Urinary bladder (tissue), 4 donors: Measurements from ENCODE around the gene WDR4. TPM values are rescaled to one million over a fixed set of nuclear protein-coding genes. Genes with fewer than 3 reads are reported as not detected.
"Not testable (repeated sequence)": the region's sequence is repeated elsewhere in the genome, so short reads cannot be mapped to it uniquely, and the experiment has no call there.

Experiments
- DNase-seq: peaks from one replicate; pipeline ENCODE4 v3.0.0-alpha.2; 2015; ENCODE audit errors: extremely low spot score
- H3K27ac ChIP-seq: one replicate; pipeline ENCODE4 v1.5.1; 2013; ENCODE audit warnings: low read depth, mild to moderate bottlenecking, moderate library complexity
- H3K36me3 ChIP-seq: one replicate; pipeline ENCODE4 v1.6.1; 2013; ENCODE audit warnings: mild to moderate bottlenecking, moderate library complexity; ENCODE audit not compliant: insufficient read depth
- H3K4me1 ChIP-seq: one replicate; pipeline ENCODE4 v1.6.1; 2013; ENCODE audit warnings: mild to moderate bottlenecking, moderate library complexity; ENCODE audit not compliant: insufficient read depth
- H3K4me3 ChIP-seq: one replicate; pipeline ENCODE4 v1.5.1; 2013; ENCODE audit warnings: low read depth, low read length
- WGBS: extraction: QIAGEN DNeasy Blood & Tissue Kit; methylation state at CpG from one replicate; pipeline ENCODE4 v1.1.7; 2013; 5-methylcytosine and 5-hydroxymethylcytosine counted together
- polyA plus RNA-seq: library from polyadenylated mRNA; stranded (reverse); fragments of 200-250 nt; gene quantifications from one replicate; pipeline ENCODE4 v1.2.3, GENCODE V29; 2013
- total RNA-seq: library from RNA; depleted of rRNA; stranded (reverse); fragments of >200 nt; gene quantifications from one replicate; pipeline ENCODE4 v1.2.3, GENCODE V29; 2014
- donor health status: healthy with polysubstance abuse.
- donor health status: healthy.

The WDR4 gene
- total and polyA plus RNA-seq, 2 donors, result 5.3 to 10.7 TPM

GRCh38 chr21:42846221-42846620, 33.1 kb downstream of the WDR4 start:
- no peak for DNase-seq
- WGBS, result 93% methylated on average over 10 of the region's 10 CpGs
- H3K36me3 ChIP-seq, result peaks cover 3% of the 10 kb centered on the region

GRCh38 chr21:42845296-42845965, 33.9 kb downstream of the WDR4 start:
- H3K27ac ChIP-seq, result no peak overlapping the region

More at GRCh38 chr21:42846221-42846620, 33.1 kb downstream of the WDR4 start:
- H3K27ac ChIP-seq, result no peak overlapping the region
- no peaks in the 10 kb centered on the region for H3K4me1 ChIP-seq
- no peak overlapping the region for H3K4me3 ChIP-seq

GRCh38 chr21:42844411-42845113, 34.8 kb downstream of the WDR4 start:
- Histone ChIP-seq H3K36me3 (peaks cover 3% of the 10 kb centered on the region), H3K4me1 (no peaks in the 10 kb centered on the region), H3K27ac (no peak overlapping the region), H3K4me3 (no peak overlapping the region)
- 87% methylated on average over 22 of the region's 22 CpGs for WGBS
- no peak for DNase-seq

More at GRCh38 chr21:42845296-42845965, 33.9 kb downstream of the WDR4 start:
- DNase-seq, result no peak
- no peak overlapping the region for H3K4me3 ChIP-seq
- WGBS, result 85% methylated on average over 21 of the region's 21 CpGs
- H3K4me1 ChIP-seq, result no peaks in the 10 kb centered on the region
- peaks cover 3% of the 10 kb centered on the region for H3K36me3 ChIP-seq

GRCh38 chr21:42843056-42843455, 36.3 kb downstream of the WDR4 start:
- DNase-seq, result no peak
- H3K4me1 ChIP-seq, result no peaks in the 10 kb centered on the region
- peaks cover 3% of the 10 kb centered on the region for H3K36me3 ChIP-seq
- WGBS, result 96% methylated on average over 14 of the region's 14 CpGs
- H3K27ac ChIP-seq, result no peak overlapping the region
- no peak overlapping the region for H3K4me3 ChIP-seq

- H3K4me1 ChIP-seq, H3K36me3 ChIP-seq, DNase-seq, H3K27ac ChIP-seq, H3K4me3 ChIP-seq: not testable (repeated sequence)
- 93% methylated on average over 16 of the region's 22 CpGs for WGBS
Observed at GRCh38 chr21:42841916-42842655, 37.3 kb downstream of the WDR4 start.

- H3K27ac ChIP-seq, result no peak overlapping the region
- no peak overlapping the region for H3K4me3 ChIP-seq
- DNase-seq, result no peak
- WGBS, result 88% methylated on average over 21 of the region's 21 CpGs
- H3K36me3 ChIP-seq, result peaks cover 3% of the 10 kb centered on the region
- H3K4me1 ChIP-seq, result no peaks in the 10 kb centered on the region
Observed at GRCh38 chr21:42841156-42841915, 38.0 kb downstream of the WDR4 start.

GRCh38 chr21:42840411-42841155, 38.8 kb downstream of the WDR4 start:
- no peak overlapping the region for H3K4me3 ChIP-seq
- WGBS, result 93% methylated on average over 14 of the region's 14 CpGs
- H3K27ac ChIP-seq, result no peak overlapping the region
- no peak for DNase-seq
- no peaks in the 10 kb centered on the region for H3K4me1 ChIP-seq
- peaks cover 3% of the 10 kb centered on the region for H3K36me3 ChIP-seq

- DNase-seq, result no peak
- Histone ChIP-seq H3K27ac (no peak overlapping the region), H3K4me1 (no peaks in the 10 kb centered on the region), H3K4me3 (no peak overlapping the region), H3K36me3 (peaks cover 3% of the 10 kb centered on the region)
- 89% methylated on average over 29 of the region's 29 CpGs for WGBS
Observed at GRCh38 chr21:42839271-42840231, 39.8 kb downstream of the WDR4 start.

GRCh38 chr21:42838212-42838690, 41.1 kb downstream of the WDR4 start:
- not testable (repeated sequence) for H3K36me3 ChIP-seq, H3K27ac ChIP-seq, H3K4me1 ChIP-seq, H3K4me3 ChIP-seq, DNase-seq
- WGBS, result 79% methylated on average over 8 of the region's 8 CpGs

- Histone ChIP-seq H3K4me1 (no peaks in the 10 kb centered on the region), H3K27ac (no peak overlapping the region), H3K36me3 (peaks cover 3% of the 10 kb centered on the region), H3K4me3 (no peak overlapping the region)
- WGBS, result 73% methylated on average over 42 of the region's 42 CpGs
- DNase-seq, result no peak
Observed at GRCh38 chr21:42837421-42838211, 41.7 kb downstream of the WDR4 start.

- Histone ChIP-seq H3K36me3 (no peaks in the 10 kb centered on the region), H3K27ac (no peak overlapping the region), H3K4me3 (no peak overlapping the region), H3K4me1 (no peaks in the 10 kb centered on the region)
- WGBS, result 70% methylated on average over 15 of the region's 15 CpGs
- DNase-seq, result no peak
Observed at GRCh38 chr21:42836767-42837301, 42.5 kb downstream of the WDR4 start.
